ENCODE results near the gene CCDC152.

- TF ChIP-seq CTCF (IDR thresholded peaks at IDR 0.05) (no peak), POLR2AphosphoS5 (IDR thresholded peaks at IDR 0.05) (no peak), POLR2A (IDR thresholded peaks at IDR 0.05) (no peak), EP300 (IDR thresholded peaks at IDR 0.05) (no peak)
Observed at GRCh38 chr5:42839196-42839595, 82.6 kb downstream of the CCDC152 start.

Data from suprapubic skin (tissue), 4 donors.